ENCODE measurements around the gene GJD2. TPM values are rescaled to one million over a fixed set of nuclear protein-coding genes. Genes with fewer than 3 reads are reported as not detected.
A peak's percentile ranks its signal among the peaks of the same experiment; 100 is the strongest.

GJD2 gene
- total RNA-seq, 1 experiment from 2014 or later = not detected

GRCh38 chr15:34793901-34794300 is 39.1 kb upstream of the GJD2 start:
- Histone ChIP-seq H3K23me2 (ENCODE audit: insufficient read length, low read depth, low read length, poor library complexity, severe bottlenecking) (peaks cover 8% of the 10 kb centered on the region), H3K56ac (ENCODE audit: insufficient read length, low read depth, low read length) (no peak overlapping the region), H2BK120ac (ENCODE audit: low read depth, low read length, poor library complexity, severe bottlenecking) (no peak overlapping the region), H3K23ac (ENCODE audit: insufficient read length, low read depth, low read length) (no peak overlapping the region), H3K79me1 (ENCODE audit: insufficient read depth, low read depth, low read length, poor library complexity, severe bottlenecking) (no peaks in the 10 kb centered on the region), H2BK5ac (ENCODE audit: insufficient read length, low read length) (no peak overlapping the region), H3K4me2 (ENCODE audit: insufficient read depth, insufficient read length, low read length) (no peak overlapping the region), H3K4me1 (ENCODE audit: insufficient read depth, low read length) (no peaks in the 10 kb centered on the region), H2AK5ac (ENCODE audit: insufficient read length, low read length) (no peak overlapping the region), H3K14ac (ENCODE audit: insufficient read depth, low read length) (no peak overlapping the region), H3K18ac (ENCODE audit: insufficient read length, low read depth, low read length) (no peak overlapping the region), H3K79me2 (ENCODE audit: insufficient read depth, low read length) (no peaks in the 10 kb centered on the region), H4K8ac (replicated peaks; ENCODE audit: insufficient read length, low read depth, low read length) (no peak overlapping the region), H4K5ac (ENCODE audit: insufficient read length, low read depth, low read length) (no peak overlapping the region), H3K9ac (ENCODE audit: extremely low read depth, insufficient read length, low read length) (no peak overlapping the region), H2BK12ac (ENCODE audit: insufficient read length, low read depth, low read length) (no peak overlapping the region), H4K91ac (ENCODE audit: insufficient read length, low read depth, low read length) (no peak overlapping the region), H3K27ac (ENCODE audit: insufficient read length, low read depth, low read length) (no peak overlapping the region), H3K4ac (ENCODE audit: low read depth, low read length) (no peak overlapping the region), H2BK15ac (ENCODE audit: low read depth, low read length) (no peak overlapping the region), H2BK20ac (ENCODE audit: low read depth, low read length, poor library complexity, severe bottlenecking) (no peak overlapping the region), H3K9me3 (ENCODE audit: control insufficient read depth, low read depth, low read length) (no peaks in the 10 kb centered on the region), H3K27me3 (ENCODE audit: insufficient read depth, low read length) (no peaks in the 10 kb centered on the region; the same call in 1 of the 2 replicates), H4K20me1 (ENCODE audit: control insufficient read depth, insufficient read depth, insufficient read length) (no peaks in the 10 kb centered on the region), H2AFZ (ENCODE audit: low read length) (no peak overlapping the region), H3T11ph (ENCODE audit: low read length) (no peak overlapping the region)
- WGBS (ENCODE audit: extremely low coverage, insufficient read length, low lambda C conversion rate) = no CpG with 5 or more reads among the region's 2 CpGs
- peaks cover 38% of the 10 kb centered on the region for H3K27me3 Mint-ChIP-seq (ENCODE audit: low read depth)
- no peak overlapping the region; a peak in 1 of 7 replicates for H3K27ac Mint-ChIP-seq
- no peak for DNase-seq
- H3K9me3 Mint-ChIP-seq = no peaks in the 10 kb centered on the region
- no peak for TF ChIP-seq CTCF (conservative IDR thresholded peaks at IDR 0.05)
- peak overlapping the region; percentile 0 to 1; a peak in 2 of 5 replicates for H3K4me3 Mint-ChIP-seq
- peaks cover 0 to 17% (median 14%) of the 10 kb centered on the region in 3 experiments; a peak in 4 of 7 replicates for H3K36me3 Mint-ChIP-seq (ENCODE audit: insufficient read depth in 1 of 3, low read depth in 3 of 3)
- peaks cover 4 to 15% of the 10 kb centered on the region in 2 experiments; a peak in 3 of 4 replicates for H3K4me1 Mint-ChIP-seq
